ENCODE data around the gene MFAP4. TPM values are rescaled to one million over a fixed set of nuclear protein-coding genes. Genes with fewer than 3 reads are reported as not detected.

Gene MFAP4
- total and polyA plus RNA-seq, 4 donors = 2.1 to 13.3 (median 5.7) TPM

GRCh38 chr17:19365833-19366636 is 21.0 kb downstream of the MFAP4 start:
- no peaks in the 10 kb centered on the region for H3K9me3 ChIP-seq (ENCODE audit: control insufficient read depth in 4 of 4, low read length in 3 of 4)
- H3K27me3 ChIP-seq (ENCODE audit: control insufficient read depth in 4 of 4, insufficient read depth in 4 of 4, low read length in 3 of 4) = no peaks in the 10 kb centered on the region
- peaks cover 4 to 31% (median 16%) of the 10 kb centered on the region in 4 donors for H3K4me1 ChIP-seq (ENCODE audit: control insufficient read depth in 4 of 4, insufficient read depth in 4 of 4, low read length in 3 of 4)
- H3K36me3 ChIP-seq (ENCODE audit: control insufficient read depth in 4 of 4, insufficient read depth in 3 of 4, low read depth in 1 of 4, low read length in 3 of 4) = no peaks in the 10 kb centered on the region
- no peak for TF ChIP-seq TAF1 (conservative IDR thresholded peaks at IDR 0.05)
- no peak for TF ChIP-seq ATF3 (IDR thresholded peaks at IDR 0.05)
- no peak for TF ChIP-seq YY1 (IDR thresholded peaks at IDR 0.05)
- TF ChIP-seq GABPA (IDR thresholded peaks at IDR 0.05 in 1 of 2, conservative IDR thresholded peaks at IDR 0.05 in 1 of 2) = no peak
- TF ChIP-seq CTCF (IDR thresholded peaks at IDR 0.05; ENCODE audit: low read depth, low read length, missing input control) = no peak
- WGBS = 90% methylated on average over 9 of the region's 9 CpGs
- no peak overlapping the region for H3K27ac ChIP-seq (ENCODE audit: low read depth in 1 of 2, low read length in 2 of 2)
- no peak overlapping the region for H3K4me3 ChIP-seq (ENCODE audit: low read depth in 1 of 3, low read length in 3 of 3)
- H3K9ac ChIP-seq (ENCODE audit: low read depth in 1 of 2, low read length in 2 of 2) = no peak overlapping the region
- DNase-seq (ENCODE audit: low spot score) = no peak

- no peaks in the 10 kb centered on the region for H3K9me3 ChIP-seq (ENCODE audit: control insufficient read depth in 4 of 4, low read length in 3 of 4)
- H3K27me3 ChIP-seq (ENCODE audit: control insufficient read depth in 4 of 4, insufficient read depth in 4 of 4, low read length in 3 of 4) = no peaks in the 10 kb centered on the region
- no peaks in the 10 kb centered on the region for H3K36me3 ChIP-seq (ENCODE audit: control insufficient read depth in 4 of 4, insufficient read depth in 3 of 4, low read depth in 1 of 4, low read length in 3 of 4)
- no peak for DNase-seq (ENCODE audit: low spot score)
- no peak overlapping the region for H3K4me3 ChIP-seq (ENCODE audit: low read depth in 1 of 3, low read length in 3 of 3)
- H3K9ac ChIP-seq (ENCODE audit: low read depth in 1 of 2, low read length in 2 of 2) = no peak overlapping the region
- WGBS = 91% methylated on average over 4 of the region's 4 CpGs
- no peak overlapping the region for H3K27ac ChIP-seq (ENCODE audit: low read depth in 1 of 2, low read length in 2 of 2)
- peaks cover 3 to 31% (median 16%) of the 10 kb centered on the region in 4 donors for H3K4me1 ChIP-seq (ENCODE audit: control insufficient read depth in 4 of 4, insufficient read depth in 4 of 4, low read length in 3 of 4)
- TF ChIP-seq JUND (IDR thresholded peaks at IDR 0.05) (no peak), FOXA2 (IDR thresholded peaks at IDR 0.05) (no peak), REST (IDR thresholded peaks at IDR 0.05) (no peak), MAX (IDR thresholded peaks at IDR 0.05) (no peak), YY1 (IDR thresholded peaks at IDR 0.05) (no peak), TAF1 (conservative IDR thresholded peaks at IDR 0.05) (no peak), NR2F2 (IDR thresholded peaks at IDR 0.05) (no peak), ZBTB33 (IDR thresholded peaks at IDR 0.05) (no peak), HNF4G (IDR thresholded peaks at IDR 0.05) (no peak), ATF3 (IDR thresholded peaks at IDR 0.05) (no peak), HNF4A (conservative IDR thresholded peaks at IDR 0.05) (no peak), RXRA (IDR thresholded peaks at IDR 0.05) (no peak), CTCF (IDR thresholded peaks at IDR 0.05; ENCODE audit: low read depth, low read length, missing input control) (no peak), GABPA (IDR thresholded peaks at IDR 0.05 in 1 of 2, conservative IDR thresholded peaks at IDR 0.05 in 1 of 2) (no peak), EGR1 (IDR thresholded peaks at IDR 0.05; ENCODE audit: low read depth in 2 of 2) (no peak)
Observed at GRCh38 chr17:19365499-19365817, 21.5 kb downstream of the MFAP4 start.

All from liver (tissue), 9 donors.